ENCODE measurements around the gene TBC1D25. TPM values are rescaled to one million over a fixed set of nuclear protein-coding genes. Genes with fewer than 3 reads are reported as not detected.

TBC1D25 gene
- total and polyA plus RNA-seq, 2 of the 4 experiments (the other 2 are of a cell fraction), result 11.3 to 15.9 TPM

- TF ChIP-seq USF2 (IDR thresholded peaks at IDR 0.05; ENCODE audit: low read depth, low read length) (no peak), RAD21 (IDR thresholded peaks at IDR 0.05; ENCODE audit: low read length) (no peak), CEBPB (IDR thresholded peaks at IDR 0.05; ENCODE audit: low read depth, low read length) (no peak), BHLHE40 (IDR thresholded peaks at IDR 0.05; ENCODE audit: low read depth, low read length) (no peak), CHD1 (IDR thresholded peaks at IDR 0.05; ENCODE audit: low read depth, low read length) (no peak)
- in situ Hi-C loops (cut with MboI; ENCODE audit: low sequenced_read_pairs), result no loop called here
- Histone ChIP-seq H2AK9ac (replicated peaks; ENCODE audit: low read depth, low read length, poor library complexity) (no peak overlapping the region), H2BK15ac (ENCODE audit: low read depth, low read length) (no peak overlapping the region), H2BK120ac (ENCODE audit: low read depth, low read length) (no peak overlapping the region), H3K9ac (ENCODE audit: low read depth, low read length) (no peak overlapping the region), H2BK5ac (ENCODE audit: low read depth, low read length, poor library complexity, severe bottlenecking) (no peak overlapping the region), H3K9me1 (ENCODE audit: insufficient read depth, low read length) (no peaks in the 10 kb centered on the region), H2BK20ac (ENCODE audit: low read depth, low read length) (no peak overlapping the region), H3K23ac (ENCODE audit: low read depth, low read length) (no peak overlapping the region), H3K56ac (ENCODE audit: extremely low read depth, insufficient read depth, low read length) (no peak overlapping the region), H2AK5ac (ENCODE audit: low read depth, low read length) (no peak overlapping the region), H4K5ac (ENCODE audit: low read depth, low read length) (no peak overlapping the region), H4K20me1 (ENCODE audit: insufficient read depth, low read length) (no peaks in the 10 kb centered on the region), H4K91ac (ENCODE audit: insufficient read depth, low read depth, low read length) (no peak overlapping the region), H3K4me3 (ENCODE audit: insufficient read depth, low read depth, low read length) (no peak overlapping the region), H3K27ac (ENCODE audit: insufficient read depth, low read length) (no peak overlapping the region), H3K79me1 (ENCODE audit: low read depth in 1 of 2, low read length in 2 of 2) (no peaks in the 10 kb centered on the region), H3K9me3 (ENCODE audit: control insufficient read depth, insufficient read depth, low read length) (no peaks in the 10 kb centered on the region), H3K4me1 (ENCODE audit: control insufficient read depth, insufficient read depth, low read length) (no peaks in the 10 kb centered on the region), H4K8ac (ENCODE audit: low read depth in 2 of 2, low read length in 2 of 2) (no peak overlapping the region), H3K18ac (ENCODE audit: low read depth, low read length) (no peak overlapping the region), H3K36me3 (ENCODE audit: control insufficient read depth, insufficient read depth, low read length) (peaks cover 19% of the 10 kb centered on the region), H3K27me3 (ENCODE audit: control insufficient read depth, insufficient read depth, low read length) (no peaks in the 10 kb centered on the region), H2AFZ (replicated peaks; ENCODE audit: low read length, poor library complexity) (no peak overlapping the region), H3K4ac (ENCODE audit: low read depth, low read length) (no peak overlapping the region), H3K14ac (replicated peaks; ENCODE audit: low read depth, low read length) (no peak overlapping the region), H3K4me2 (ENCODE audit: low read depth, low read length) (no peak overlapping the region)
- no CpG with 5 or more reads among the region's 6 CpGs for WGBS, 2 experiments (ENCODE audit: extremely low coverage in 2 of 2, insufficient read length in 1 of 2)
- no peak for DNase-seq
- no TSS peak for BruUV-seq (replicated peaks)
- POLR2A ChIA-PET (ENCODE audit: unreplicated experiment), result no interaction called here
- CTCF ChIA-PET, result no interaction called here
- dilution Hi-C loops (cut with HindIII; ENCODE audit: low sequenced_read_pairs, unreplicated experiment), result no loop called here
- no peak for ATAC-seq (ENCODE audit: low read depth)
- intact Hi-C loops (cut with micrococcal nuclease), result no loop called here
Measured at GRCh38 chrX:48606091-48606490, 66.6 kb downstream of the TBC1D25 start.

All from IMR-90 (cell line).